Right atrium auricular region (tissue), 2 donors: ENCODE results near the gene VTCN1. TPM values are rescaled to one million over a fixed set of nuclear protein-coding genes. Genes with fewer than 3 reads are reported as not detected.

Experiments
- DNase-seq: peaks from one replicate; pipeline ENCODE4 v3.0.0-alpha.2; 2019; ENCODE audit warnings: low spot score
- H3K27ac ChIP-seq, 2 donors: fragments of 200-600 bp; sonication (generic); 1 replicate in 1 of 2; 2 replicates in 1 of 2; pipeline ENCODE4 v1.5.1; 2016 to 2019
- H3K27me3 ChIP-seq, 2 donors: fragments of 200-600 bp; sonication (generic); one replicate each; pipeline versions ENCODE4 v1.5.1 to v1.6.0; 2017 to 2019
- H3K36me3 ChIP-seq: fragments of 200-600 bp; sonication (generic); one replicate; pipeline ENCODE4 v1.5.1; 2016
- H3K4me1 ChIP-seq, 2 donors: fragments of 200-600 bp; sonication (generic); one replicate each; pipeline versions ENCODE4 v1.5.1 to v1.6.0; 2017 to 2019
- H3K4me3 ChIP-seq, 2 donors: fragments of 200-600 bp; sonication (generic); 1 replicate in 1 of 2; 2 replicates in 1 of 2; pipeline ENCODE4 v1.5.1; 2017 to 2019; ENCODE audit warnings: mild to moderate bottlenecking in 1 of 2, moderate library complexity in 1 of 2
- H3K9me3 ChIP-seq, 2 donors: fragments of 200-600 bp; sonication (generic); one replicate each; pipeline ENCODE4 v1.5.1; 2019
- CTCF ChIP-seq, 2 donors: fragments of 200-600 bp; sonication (generic); IDR thresholded peaks; one replicate each; pipeline ENCODE4 v1.5.1; 2019; ENCODE audit warnings: antibody characterized with exemption in 2 of 2
- total RNA-seq, 2 donors: library from RNA; depleted of rRNA; stranded (reverse); fragments of >200 nt; gene quantifications; one replicate each; pipeline ENCODE4 v1.1.0, GENCODE V29; 2016

The VTCN1 gene
- total RNA-seq, 2 donors from 2014 or later, result not detected

- no peaks in the 10 kb centered on the region for H3K27me3 ChIP-seq
- H3K4me1 ChIP-seq, result no peaks in the 10 kb centered on the region
- no peak for TF ChIP-seq CTCF (IDR thresholded peaks at IDR 0.05)
- no peaks in the 10 kb centered on the region for H3K9me3 ChIP-seq
- no peak for DNase-seq
- no peaks in the 10 kb centered on the region for H3K36me3 ChIP-seq
- no peak overlapping the region for H3K27ac ChIP-seq
- no peak overlapping the region for H3K4me3 ChIP-seq
These were observed 33.6 kb upstream of the VTCN1 start for GRCh38 chr1:117244306-117244705.

GRCh38 chr1:117241512-117241911 lies 30.8 kb upstream of the VTCN1 start:
- Histone ChIP-seq H3K9me3 (no peaks in the 10 kb centered on the region), H3K4me1 (peaks cover 0 to 15% of the 10 kb centered on the region in 2 donors), H3K27ac (no peak overlapping the region), H3K27me3 (no peaks in the 10 kb centered on the region), H3K4me3 (no peak overlapping the region), H3K36me3 (no peaks in the 10 kb centered on the region)
- TF ChIP-seq CTCF (IDR thresholded peaks at IDR 0.05), result no peak
- no peak for DNase-seq

- TF ChIP-seq CTCF (IDR thresholded peaks at IDR 0.05), result no peak
- no peaks in the 10 kb centered on the region for H3K36me3 ChIP-seq
- H3K4me3 ChIP-seq, result no peak overlapping the region
- no peaks in the 10 kb centered on the region for H3K27me3 ChIP-seq
- no peak overlapping the region for H3K27ac ChIP-seq
- no peak for DNase-seq
- H3K9me3 ChIP-seq, result no peaks in the 10 kb centered on the region
- peaks cover 0 to 15% of the 10 kb centered on the region in 2 donors for H3K4me1 ChIP-seq
These were observed 29.8 kb upstream of the VTCN1 start for GRCh38 chr1:117240547-117240946.

- Histone ChIP-seq H3K9me3 (no peaks in the 10 kb centered on the region), H3K27ac (no peak overlapping the region), H3K4me1 (peaks cover 0 to 15% of the 10 kb centered on the region in 2 donors), H3K4me3 (no peak overlapping the region), H3K27me3 (no peaks in the 10 kb centered on the region), H3K36me3 (no peaks in the 10 kb centered on the region)
- DNase-seq, result no peak
- no peak for TF ChIP-seq CTCF (IDR thresholded peaks at IDR 0.05)
These were observed 28.7 kb upstream of the VTCN1 start for GRCh38 chr1:117239467-117239866.

- Histone ChIP-seq H3K4me1 (peaks cover 0 to 22% of the 10 kb centered on the region in 2 donors), H3K36me3 (no peaks in the 10 kb centered on the region), H3K9me3 (no peaks in the 10 kb centered on the region), H3K27me3 (no peaks in the 10 kb centered on the region), H3K4me3 (no peak overlapping the region), H3K27ac (no peak overlapping the region)
- DNase-seq, result no peak
- TF ChIP-seq CTCF (IDR thresholded peaks at IDR 0.05), result no peak
These were observed 27.1 kb upstream of the VTCN1 start for GRCh38 chr1:117237726-117238381.
